HepG2 (cell line): ENCODE measurements around the gene INPP4B. TPM values are rescaled to one million over a fixed set of nuclear protein-coding genes. Genes with fewer than 3 reads are reported as not detected.

ENCODE experiments used
- ATAC-seq: fragments of 200-7000 bp; cut with Tn5 transposase; 3 replicates; pipeline ENCODE4 v1.9.1; 2020; ENCODE audit warnings: mild to moderate bottlenecking, moderate library complexity
- BruUV-seq: library from RNA; stranded (reverse); fragments of 400-500 nt; replicated peaks from 2 replicates; lab custom pipeline; 2021; lab: Mats Ljungman, UMichigan
- CTCF ChIA-PET: fragments of 300-600 bp; formaldehyde crosslinking; extraction: SDS; loops from one replicate; lab custom pipeline; 2021; ENCODE audit warnings: low total read pairs, inconsistent platforms, low intra/inter-chr PET ratio; lab: Yijun Ruan, JAX
- POLR2A ChIA-PET: fragments of 350-600 bp; sonication (Branson Sonifier 250); formaldehyde crosslinking; loops from one replicate; lab custom pipeline; 2020; ENCODE audit warnings: antibody characterized with exemption, inconsistent platforms; lab: Yijun Ruan, JAX
- DNase-seq: peaks from one replicate; pipeline ENCODE4 v3.0.0-alpha.2; 2015; ENCODE audit warnings: low spot score
- FAIRE-seq: peaks from 3 replicates; lab custom pipeline; 2011; peaks lifted over from hg19 to GRCh38; lab: Jason Lieb, UNC
- H2AFZ ChIP-seq: one replicate; pipeline ENCODE4 v1.6.1; 2011; ENCODE audit warnings: low read length, inconsistent platforms
- H3K27ac ChIP-seq: fragments of 300-600 bp; 3 replicates; pipeline ENCODE4 v1.8.0; 2011; ENCODE audit warnings: mixed run types, mild to moderate bottlenecking, mixed read lengths, low read length, inconsistent platforms; ENCODE audit not compliant: insufficient read depth; ENCODE audit errors: extremely low read length
- H3K27me3 ChIP-seq, 2 experiments: fragments of 200-600 bp in 1 of 2; 2 replicates in 1 of 2; 3 replicates in 1 of 2; pipeline versions ENCODE4 v1.6.0 to v1.8.0; 2011; ENCODE audit warnings: low read length in 2 of 2, mild to moderate bottlenecking in 2 of 2, moderate library complexity in 2 of 2, inconsistent platforms in 1 of 2; ENCODE audit not compliant: insufficient read depth in 2 of 2, control insufficient read depth in 1 of 2
- H3K36me3 ChIP-seq, 2 experiments: fragments of 200-600 bp in 1 of 2; replicated peaks in 1 of 2; 2 replicates in 1 of 2; 3 replicates in 1 of 2; pipeline versions ENCODE4 v1.5.1 to v1.8.0; 2011; ENCODE audit warnings: low read length in 2 of 2, inconsistent platforms in 1 of 2; ENCODE audit not compliant: insufficient read depth in 2 of 2, control insufficient read depth in 1 of 2
- H3K4me1 ChIP-seq: 2 replicates; pipeline ENCODE4 v1.5.1; 2012; ENCODE audit warnings: low read length, inconsistent platforms; ENCODE audit not compliant: insufficient read depth
- H3K4me2 ChIP-seq: 2 replicates; pipeline ENCODE4 v1.6.0; 2011; ENCODE audit warnings: low read depth, low read length, inconsistent platforms
- H3K4me3 ChIP-seq, 3 experiments: fragments of 200-600 bp in 1 of 3; sonication (generic), shearing (Covaris generic) in 1 of 3; replicated peaks in 1 of 3; 2 replicates each; pipeline ENCODE4 v1.5.1; 2011 to 2016; ENCODE audit warnings: low read length in 3 of 3, inconsistent platforms in 2 of 3, low read depth in 2 of 3, mild to moderate bottlenecking in 2 of 3, control low read depth in 1 of 3, mixed read lengths in 1 of 3; ENCODE audit not compliant: insufficient read depth in 1 of 3
- H3K79me2 ChIP-seq: one replicate; pipeline ENCODE4 v1.6.1; 2011; ENCODE audit warnings: low read length, inconsistent platforms; ENCODE audit not compliant: insufficient read depth
- H3K9ac ChIP-seq: 2 replicates; pipeline ENCODE4 v1.6.0; 2011; ENCODE audit warnings: mild to moderate bottlenecking, low read depth, low read length, inconsistent platforms; ENCODE audit not compliant: insufficient read depth
- H3K9me3 ChIP-seq: 2 replicates; pipeline ENCODE4 v1.5.1; 2012; ENCODE audit warnings: mild to moderate bottlenecking, low read length
- H4K20me1 ChIP-seq: 2 replicates; pipeline ENCODE4 v1.6.0; 2011; ENCODE audit warnings: inconsistent platforms, mild to moderate bottlenecking, low read length, moderate library complexity; ENCODE audit not compliant: insufficient read depth
- EHMT2 ChIP-seq: fragments of 200-600 bp; sonication (generic); IDR thresholded peaks from 2 replicates; pipeline ENCODE4 v1.7.0; 2017; ENCODE audit warnings: antibody characterized with exemption, low read depth, low read length, borderline replicate concordance
- FLYWCH1 ChIP-seq: sonication (generic); formaldehyde crosslinking; IDR thresholded peaks from 2 replicates; pipeline ENCODE4 v1.8.1; 2023; ENCODE audit warnings: mild to moderate bottlenecking, missing genetic modification reagents
- FOSL1 ChIP-seq: sonication (generic); formaldehyde crosslinking; IDR thresholded peaks from 2 replicates; pipeline ENCODE4 v1.9.0; 2021; ENCODE audit warnings: missing genetic modification reagents, borderline replicate concordance
- MIER2 ChIP-seq: IDR thresholded peaks from 2 replicates; pipeline ENCODE4 v1.6.1; 2016; ENCODE audit warnings: missing biosample characterization, missing genetic modification reagents
- NCOR1 ChIP-seq: fragments of 200-600 bp; sonication (generic); IDR thresholded peaks from 2 replicates; pipeline ENCODE4 v1.7.0; 2017; ENCODE audit warnings: antibody characterized with exemption, low read length, borderline replicate concordance
- PITX1 ChIP-seq: sonication (generic); formaldehyde crosslinking; IDR thresholded peaks from 2 replicates; pipeline ENCODE4 v1.5.1; 2020; ENCODE audit warnings: mild to moderate bottlenecking, missing genetic modification reagents
- RBFOX2 ChIP-seq: fragments of 200-400 bp; formaldehyde crosslinking; IDR thresholded peaks from 2 replicates; pipeline ENCODE4 v1.6.1; 2017; ENCODE audit warnings: low read depth, mild to moderate bottlenecking, low read length
- RBM22 ChIP-seq: fragments of 200-400 bp; formaldehyde crosslinking; optimal IDR thresholded peaks from 2 replicates; pipeline ENCODE3; 2017; ENCODE audit warnings: mild to moderate bottlenecking, low read length, moderate library complexity
- RFX5 ChIP-seq: IDR thresholded peaks from 2 replicates; pipeline ENCODE4 v1.6.1; 2011; ENCODE audit warnings: low read depth, low read length, improper control_type of control experiment
- SRSF4 ChIP-seq: fragments of 200-400 bp; formaldehyde crosslinking; IDR thresholded peaks from one replicate; pipeline ENCODE4 v1.6.1; 2018; ENCODE audit warnings: mild to moderate bottlenecking, low read depth, low read length, moderate library complexity; ENCODE audit not compliant: poor library complexity, severe bottlenecking
- SRSF9 ChIP-seq: fragments of 200-400 bp; formaldehyde crosslinking; IDR thresholded peaks from 2 replicates; pipeline ENCODE4 v1.6.1; 2018; ENCODE audit warnings: borderline replicate concordance, mild to moderate bottlenecking, low read depth, low read length; ENCODE audit not compliant: insufficient read depth, poor library complexity, severe bottlenecking
- ZNF136 ChIP-seq: sonication (generic); formaldehyde crosslinking; IDR thresholded peaks from 2 replicates; pipeline ENCODE4 v1.8.1; 2022; ENCODE audit warnings: low read depth, mild to moderate bottlenecking, moderate library complexity, missing genetic modification reagents
- ZNF720 ChIP-seq: sonication (generic); formaldehyde crosslinking; IDR thresholded peaks from 2 replicates; pipeline ENCODE4 v1.4.0; 2020; ENCODE audit warnings: missing genetic modification reagents
- WGBS: methylation state at CpG from one replicate; pipeline ENCODE4 v1.1.6; 2017; ENCODE audit warnings: low lambda C conversion rate; 5-methylcytosine and 5-hydroxymethylcytosine counted together
- in situ Hi-C: cut with HindIII; loops from 2 replicates; pipeline ENCODE4 v1.10.0; 2017; ENCODE audit warnings: low pct_unique_long_range_greater_than_20kb; ENCODE audit not compliant: extremely low pct_ligation_motif_present
- intact Hi-C: fragments of 100-400 bp; cut with micrococcal nuclease; formaldehyde crosslinking; loops from one replicate; pipeline ENCODE4 v1.10.0; 2022; ENCODE audit not compliant: unreplicated experiment
- polyA plus RNA-seq, 8 experiments: library from polyadenylated mRNA; depleted of rRNA in 3 of 8; stranded (reverse) in 7 of 8; unstranded in 1 of 8; fragments of >200 nt; fragmentation: Illumina TruSeq in 4 of 8; extraction: Trizol in 4 of 8; gene quantifications; 2 replicates each; pipeline versions ENCODE4 v1.2.1 to v1.2.3, GENCODE V29; 2011 to 2016; ENCODE audit warnings: low read depth in 4 of 8, missing spikeins in 1 of 8, mixed read lengths in 1 of 8; ENCODE audit not compliant: insufficient read depth in 1 of 8
- total RNA-seq, 5 experiments: library from RNA; depleted of rRNA; stranded (reverse); fragments of >200 nt; fragmentation: Illumina TruSeq; extraction: Trizol; gene quantifications; 2 replicates each; pipeline ENCODE4 v1.2.3, GENCODE V29; 2016; ENCODE audit warnings: low read depth in 1 of 5
- TF ChIP-seq, protein P1 (sequence below): sonication (generic); formaldehyde crosslinking; conservative IDR thresholded peaks from 2 replicates; pipeline ENCODE4 v1.8.0; 2022; ENCODE audit warnings: low read depth, missing genetic modification reagents
- TF ChIP-seq, protein P2 (sequence below): sonication (generic); formaldehyde crosslinking; IDR thresholded peaks from 2 replicates; pipeline ENCODE4 v1.4.0; 2020; ENCODE audit warnings: missing genetic modification reagents, borderline replicate concordance

INPP4B gene
- total and polyA plus RNA-seq, 2 of the 13 experiments (the other 11 are each of a cell fraction or from before 2014, with no cell fraction given): not detected

DNA sequence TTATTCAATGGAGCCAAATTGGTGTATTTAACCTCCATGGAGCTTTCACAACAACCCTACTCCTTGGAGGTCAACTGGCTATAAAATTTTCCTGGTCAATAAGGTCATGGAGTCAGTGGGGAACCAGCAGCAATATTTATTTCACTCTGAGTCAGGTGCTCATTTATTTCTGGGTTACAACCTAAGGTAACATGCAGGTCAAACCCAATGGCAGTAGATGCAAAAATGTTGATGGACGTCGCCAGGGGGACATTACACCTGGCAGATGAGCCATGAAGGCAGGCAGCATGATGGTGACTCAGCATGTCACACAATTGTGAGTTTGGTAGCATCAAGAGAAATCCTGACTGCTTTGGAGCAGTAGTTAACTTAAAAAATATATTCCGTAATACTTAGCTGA, 695.6 kb downstream of the INPP4B start:
- no peak overlapping the region for H2AFZ ChIP-seq
- no peak overlapping the region for H3K4me2 ChIP-seq
- no peaks in the 10 kb centered on the region for H3K9me3 ChIP-seq
- no peaks in the 10 kb centered on the region for H3K79me2 ChIP-seq
- BruUV-seq: no TSS peak
- H3K4me3 ChIP-seq: no peak overlapping the region
- in situ Hi-C loops (no loop called here), intact Hi-C loops (no loop called here)
- ChIA-PET POLR2A (no interaction called here), CTCF (no interaction called here)
- no peak overlapping the region for H3K9ac ChIP-seq
- 0% methylated on average over 3 of the region's 3 CpGs for WGBS
- no peaks in the 10 kb centered on the region for H4K20me1 ChIP-seq
- FAIRE-seq: no peak
- no peak overlapping the region for H3K27ac ChIP-seq
- no peaks in the 10 kb centered on the region; a peak in 1 of 5 replicates for H3K27me3 ChIP-seq
- no peaks in the 10 kb centered on the region for H3K4me1 ChIP-seq
- no peak for ATAC-seq
- TF ChIP-seq RBM22 (no peak), FLYWCH1 (CRISPR knock-in tag) (no peak), ZNF720 (CRISPR knock-in tag) (no peak), RBFOX2 (no peak), SRSF9 (no peak), MIER2 (no peak), NCOR1 (no peak), SRSF4 (no peak), FOSL1 (CRISPR knock-in tag) (no peak), EHMT2 (no peak), RFX5 (no peak), PITX1 (CRISPR knock-in tag) (no peak), ZNF136 (CRISPR knock-in tag) (no peak)
- TF ChIP-seq, protein P1, sequence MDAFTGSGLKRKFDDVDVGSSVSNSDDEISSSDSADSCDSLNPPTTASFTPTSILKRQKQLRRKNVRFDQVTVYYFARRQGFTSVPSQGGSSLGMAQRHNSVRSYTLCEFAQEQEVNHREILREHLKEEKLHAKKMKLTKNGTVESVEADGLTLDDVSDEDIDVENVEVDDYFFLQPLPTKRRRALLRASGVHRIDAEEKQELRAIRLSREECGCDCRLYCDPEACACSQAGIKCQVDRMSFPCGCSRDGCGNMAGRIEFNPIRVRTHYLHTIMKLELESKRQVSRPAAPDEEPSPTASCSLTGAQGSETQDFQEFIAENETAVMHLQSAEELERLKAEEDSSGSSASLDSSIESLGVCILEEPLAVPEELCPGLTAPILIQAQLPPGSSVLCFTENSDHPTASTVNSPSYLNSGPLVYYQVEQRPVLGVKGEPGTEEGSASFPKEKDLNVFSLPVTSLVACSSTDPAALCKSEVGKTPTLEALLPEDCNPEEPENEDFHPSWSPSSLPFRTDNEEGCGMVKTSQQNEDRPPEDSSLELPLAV (CRISPR knock-in tag): no peak
- TF ChIP-seq, protein P2, sequence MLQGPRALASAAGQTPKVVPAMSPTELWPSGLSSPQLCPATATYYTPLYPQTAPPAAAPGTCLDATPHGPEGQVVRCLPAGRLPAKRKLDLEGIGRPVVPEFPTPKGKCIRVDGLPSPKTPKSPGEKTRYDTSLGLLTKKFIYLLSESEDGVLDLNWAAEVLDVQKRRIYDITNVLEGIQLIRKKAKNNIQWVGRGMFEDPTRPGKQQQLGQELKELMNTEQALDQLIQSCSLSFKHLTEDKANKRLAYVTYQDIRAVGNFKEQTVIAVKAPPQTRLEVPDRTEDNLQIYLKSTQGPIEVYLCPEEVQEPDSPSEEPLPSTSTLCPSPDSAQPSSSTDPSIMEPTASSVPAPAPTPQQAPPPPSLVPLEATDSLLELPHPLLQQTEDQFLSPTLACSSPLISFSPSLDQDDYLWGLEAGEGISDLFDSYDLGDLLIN (CRISPR knock-in tag): no peak
- no peaks in the 10 kb centered on the region for H3K36me3 ChIP-seq
- DNase-seq: no peak
